ENCODE data around the gene LCN1. TPM values are rescaled to one million over a fixed set of nuclear protein-coding genes. Genes with fewer than 3 reads are reported as not detected.

The LCN1 gene
- total RNA-seq, 2 donors from 2014 or later = not detected

DNA sequence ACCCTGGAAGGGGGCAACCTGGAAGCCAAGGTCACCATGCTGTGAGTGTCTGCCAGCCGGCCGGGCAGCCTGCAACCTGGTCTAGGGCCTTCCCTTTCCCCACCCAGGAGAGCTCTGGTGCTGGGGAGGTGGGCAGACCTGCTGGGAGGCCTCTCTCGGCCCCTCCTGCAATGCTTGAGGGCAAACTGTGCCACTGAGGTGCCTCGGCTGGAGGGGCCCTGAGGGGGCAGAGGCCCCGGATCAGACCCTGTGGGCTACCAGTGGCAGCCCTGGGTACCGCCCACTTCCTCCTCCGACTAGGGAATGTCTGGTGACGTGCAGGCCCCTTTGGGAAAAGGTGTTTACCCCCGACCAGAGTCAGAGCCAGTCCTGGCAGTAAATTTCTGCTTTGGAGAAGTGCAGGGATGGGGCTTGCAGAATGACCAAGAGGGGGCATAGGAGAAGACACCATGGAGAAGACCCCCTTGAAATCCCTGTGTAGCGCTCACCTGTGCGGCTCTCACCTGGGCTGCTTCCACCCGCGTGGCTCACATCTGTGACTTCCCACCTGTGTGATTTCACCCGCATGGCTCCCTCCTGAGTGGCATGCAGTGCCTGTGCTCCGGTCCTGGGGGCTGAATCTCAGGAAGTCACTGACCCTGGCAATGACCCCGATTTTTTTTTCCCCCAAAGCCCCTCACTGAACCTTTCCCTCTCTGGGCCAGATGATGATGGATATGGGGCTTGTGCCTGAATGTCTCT is 1.1 kb downstream of the LCN1 start:
- Histone ChIP-seq H3K4me1 (ENCODE audit: control insufficient read depth in 1 of 2, low read depth in 2 of 2) (no peaks in the 10 kb centered on the region), H3K9me3 (no peaks in the 10 kb centered on the region), H3K4me3 (no peak overlapping the region), H3K27me3 (replicated peaks; ENCODE audit: insufficient read depth) (no peaks in the 10 kb centered on the region), H3K36me3 (no peaks in the 10 kb centered on the region), H3K27ac (no peak overlapping the region)
- no peak for DNase-seq (ENCODE audit: low spot score)
- TF ChIP-seq, protein P1, sequence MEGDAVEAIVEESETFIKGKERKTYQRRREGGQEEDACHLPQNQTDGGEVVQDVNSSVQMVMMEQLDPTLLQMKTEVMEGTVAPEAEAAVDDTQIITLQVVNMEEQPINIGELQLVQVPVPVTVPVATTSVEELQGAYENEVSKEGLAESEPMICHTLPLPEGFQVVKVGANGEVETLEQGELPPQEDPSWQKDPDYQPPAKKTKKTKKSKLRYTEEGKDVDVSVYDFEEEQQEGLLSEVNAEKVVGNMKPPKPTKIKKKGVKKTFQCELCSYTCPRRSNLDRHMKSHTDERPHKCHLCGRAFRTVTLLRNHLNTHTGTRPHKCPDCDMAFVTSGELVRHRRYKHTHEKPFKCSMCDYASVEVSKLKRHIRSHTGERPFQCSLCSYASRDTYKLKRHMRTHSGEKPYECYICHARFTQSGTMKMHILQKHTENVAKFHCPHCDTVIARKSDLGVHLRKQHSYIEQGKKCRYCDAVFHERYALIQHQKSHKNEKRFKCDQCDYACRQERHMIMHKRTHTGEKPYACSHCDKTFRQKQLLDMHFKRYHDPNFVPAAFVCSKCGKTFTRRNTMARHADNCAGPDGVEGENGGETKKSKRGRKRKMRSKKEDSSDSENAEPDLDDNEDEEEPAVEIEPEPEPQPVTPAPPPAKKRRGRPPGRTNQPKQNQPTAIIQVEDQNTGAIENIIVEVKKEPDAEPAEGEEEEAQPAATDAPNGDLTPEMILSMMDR (IDR thresholded peaks at IDR 0.05) = no peak
- no peak for ATAC-seq (ENCODE audit: insufficient number of reproducible peaks, low FRiP score, low read depth)

DNA sequence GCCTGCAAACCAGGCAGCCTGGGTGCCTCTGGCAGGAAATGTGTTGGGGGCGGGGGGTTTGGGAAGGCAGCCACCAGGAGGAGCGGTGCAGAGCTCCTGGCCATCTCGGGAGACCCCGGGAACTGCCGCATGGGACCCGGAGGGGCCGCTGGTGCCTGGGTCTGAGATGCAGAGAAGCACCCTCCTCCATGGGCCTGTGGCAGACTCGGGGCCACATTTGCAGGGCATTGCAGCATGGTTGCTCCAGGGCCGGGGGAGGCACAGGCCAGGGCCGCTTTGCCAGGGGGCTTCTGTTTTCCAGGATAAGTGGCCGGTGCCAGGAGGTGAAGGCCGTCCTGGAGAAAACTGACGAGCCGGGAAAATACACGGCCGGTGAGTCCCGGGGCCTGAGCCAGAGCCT is 1.7 kb downstream of the LCN1 start:
- no peak for DNase-seq (ENCODE audit: low spot score)
- Histone ChIP-seq H3K4me1 (ENCODE audit: control insufficient read depth in 1 of 2, low read depth in 2 of 2) (no peaks in the 10 kb centered on the region), H3K27ac (no peak overlapping the region), H3K27me3 (replicated peaks; ENCODE audit: insufficient read depth) (no peaks in the 10 kb centered on the region), H3K36me3 (no peaks in the 10 kb centered on the region), H3K9me3 (no peaks in the 10 kb centered on the region), H3K4me3 (no peak overlapping the region)
- ATAC-seq (ENCODE audit: insufficient number of reproducible peaks, low FRiP score, low read depth) = no peak
- TF ChIP-seq, protein P1 (IDR thresholded peaks at IDR 0.05) = no peak

- Histone ChIP-seq H3K9me3 (no peaks in the 10 kb centered on the region), H3K36me3 (no peaks in the 10 kb centered on the region), H3K27me3 (replicated peaks; ENCODE audit: insufficient read depth) (no peaks in the 10 kb centered on the region), H3K4me3 (no peak overlapping the region), H3K4me1 (ENCODE audit: control insufficient read depth in 1 of 2, low read depth in 2 of 2) (no peaks in the 10 kb centered on the region), H3K27ac (no peak overlapping the region)
- DNase-seq (ENCODE audit: low spot score) (no peak), ATAC-seq (ENCODE audit: insufficient number of reproducible peaks, low FRiP score, low read depth) (no peak)
- TF ChIP-seq, protein P1 (IDR thresholded peaks at IDR 0.05) = no peak
These were observed 2.4 kb downstream of the LCN1 start for GRCh38 chr9:135523521-135524129.

DNA sequence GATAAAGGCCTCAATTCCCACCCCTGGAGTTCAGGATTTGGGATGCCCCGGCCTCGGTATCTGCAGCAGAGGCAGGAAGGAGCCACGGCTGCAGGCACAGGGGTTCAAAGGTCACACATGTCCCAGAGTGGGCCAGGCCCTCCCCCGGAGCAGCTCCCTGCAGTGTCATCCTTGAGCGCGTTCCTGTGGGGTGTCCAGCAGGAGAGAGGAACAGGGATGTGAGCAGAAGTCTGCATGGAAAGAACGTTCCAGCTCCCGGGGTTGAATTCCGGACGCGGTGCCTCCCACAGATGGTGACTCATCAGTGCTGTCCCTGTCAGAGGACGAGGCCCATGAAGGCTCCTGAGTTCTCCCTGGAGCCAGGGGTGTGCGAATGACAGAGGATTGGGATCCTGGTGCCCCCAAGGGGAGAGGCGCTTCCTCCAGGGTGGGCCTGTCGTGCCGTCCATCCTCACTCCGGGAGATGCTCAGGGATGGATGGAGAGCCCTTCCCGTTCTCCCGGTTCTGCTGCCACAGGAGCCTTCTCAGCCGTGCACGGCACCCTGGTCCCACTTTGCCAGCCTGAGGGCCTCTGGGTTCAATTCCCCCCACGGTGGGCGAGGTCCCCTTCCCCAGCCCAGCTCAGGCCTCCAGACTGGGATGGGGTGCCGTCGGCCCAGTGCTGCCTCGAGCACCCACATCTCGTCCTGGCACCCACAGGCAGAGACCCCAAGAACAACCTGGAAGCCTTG is 3.1 kb downstream of the LCN1 start:
- no peaks in the 10 kb centered on the region for H3K4me1 ChIP-seq (ENCODE audit: control insufficient read depth in 1 of 2, low read depth in 2 of 2)
- H3K4me3 ChIP-seq = no peak overlapping the region
- TF ChIP-seq, protein P1 (IDR thresholded peaks at IDR 0.05) = no peak
- no peaks in the 10 kb centered on the region for H3K36me3 ChIP-seq
- no peaks in the 10 kb centered on the region for H3K27me3 ChIP-seq (replicated peaks; ENCODE audit: insufficient read depth)
- no peak overlapping the region for H3K27ac ChIP-seq
- DNase-seq (ENCODE audit: low spot score) = no peak
- ATAC-seq (ENCODE audit: insufficient number of reproducible peaks, low FRiP score, low read depth) = no peak
- H3K9me3 ChIP-seq = no peaks in the 10 kb centered on the region
